T47D (cell line): ENCODE data around the gene EEA1.

Experiments
- DNase-seq, 2 experiments: peaks; one replicate each; pipeline versions ENCODE4 v3.0.0 to v3.0.0-alpha.2; 2011 to 2012; ENCODE audit warnings: low read depth in 1 of 2, low spot score in 1 of 2
- JUND ChIP-seq: IDR thresholded peaks from 2 replicates; pipeline ENCODE4 v1.6.1; 2012; ENCODE audit warnings: low read depth
- in situ Hi-C: cut with HindIII; loops from 2 replicates; pipeline ENCODE4 v1.10.0; 2016; ENCODE audit warnings: low sequenced_read_pairs, low pct_unique_long_range_greater_than_20kb

EEA1 gene

DNA sequence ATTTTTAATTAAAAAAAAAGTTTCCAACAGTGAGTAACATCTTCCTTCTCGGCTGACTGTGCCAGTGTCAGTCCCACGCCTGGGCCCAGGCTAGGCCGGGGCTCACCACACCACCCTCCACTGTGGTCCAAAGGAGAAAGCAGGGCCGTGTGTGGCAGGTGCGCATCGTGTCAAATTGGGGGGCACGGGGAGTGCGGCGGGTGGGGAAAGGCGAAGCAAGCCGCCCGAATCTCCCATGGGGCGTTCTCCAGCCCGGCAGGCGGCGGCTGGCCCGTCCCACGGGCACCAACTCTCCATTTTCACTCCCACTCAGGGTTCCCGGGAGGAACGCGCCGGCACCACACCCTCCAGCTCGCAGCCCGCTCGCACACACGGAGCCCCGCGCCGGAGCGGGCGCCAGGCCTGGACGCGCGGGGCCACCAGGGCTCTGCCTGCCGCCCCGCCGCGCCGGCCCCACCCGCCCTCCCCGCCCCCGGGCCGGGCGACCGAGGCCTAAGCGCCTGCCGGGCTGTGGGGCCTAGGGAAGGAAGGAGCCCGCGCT, 604 bp downstream of the EEA1 start:
- no peak for TF ChIP-seq JUND
- in situ Hi-C loops: no loop called here
- peak in 1 of 2 experiments; percentile 26 for DNase-seq

DNA sequence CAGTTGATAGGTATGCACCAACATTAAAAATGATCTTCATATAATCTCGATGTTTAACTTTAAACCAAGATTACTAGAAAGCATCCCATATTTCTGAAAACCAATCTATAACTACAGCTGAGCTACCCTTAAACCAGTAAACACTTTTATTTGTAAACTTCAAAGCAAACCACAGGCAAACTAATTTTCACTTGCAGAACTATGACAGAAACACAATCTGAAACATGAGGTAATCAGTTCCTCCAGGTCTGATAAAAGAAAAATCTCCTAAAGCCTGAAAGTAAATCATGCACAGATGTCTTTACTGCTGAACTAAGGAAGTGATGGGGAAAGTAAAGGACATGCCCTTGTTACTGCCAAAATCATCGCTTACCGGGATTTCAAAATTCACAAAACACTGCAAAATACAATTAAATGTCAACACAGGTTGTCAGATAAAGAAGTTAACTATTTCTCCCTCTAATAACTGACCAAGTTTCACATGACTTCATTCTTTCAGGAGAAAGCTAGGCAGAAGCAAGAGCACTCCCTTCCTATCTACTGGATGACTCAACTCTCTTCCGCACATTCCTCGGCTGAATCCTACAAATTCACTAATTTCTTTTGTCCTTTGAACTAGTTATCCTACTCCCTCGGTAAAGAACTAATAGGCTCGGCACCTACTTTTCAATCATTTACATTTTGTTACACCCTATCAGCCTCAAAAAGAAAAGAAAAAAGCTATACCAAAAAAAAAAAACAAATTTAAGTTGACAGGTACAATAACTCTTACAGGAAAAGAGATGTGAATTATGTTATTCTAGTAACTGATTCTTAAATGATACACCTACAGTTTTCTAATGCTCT, 1.4 kb downstream of the EEA1 start:
- DNase-seq: no peak
- TF ChIP-seq JUND: no peak
- in situ Hi-C loops: no loop called here

DNA sequence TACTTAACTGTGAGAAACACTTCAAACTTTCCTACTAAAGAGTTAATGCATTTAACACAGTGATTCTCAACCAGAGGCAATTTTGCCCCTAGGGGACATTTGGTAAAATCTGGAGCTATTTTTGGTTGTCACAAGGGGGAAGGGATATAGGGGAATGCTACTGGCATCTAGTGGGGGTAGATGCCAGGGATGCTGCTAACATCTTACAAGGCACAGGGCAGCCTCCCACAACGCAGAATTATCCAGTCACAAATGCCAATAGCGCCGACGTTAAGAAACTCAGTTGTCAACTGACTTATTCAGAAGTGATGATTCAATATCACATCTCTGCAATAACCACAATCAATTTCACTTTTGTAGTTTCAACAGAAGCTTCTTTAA, 2.0 kb downstream of the EEA1 start:
- no peak for TF ChIP-seq JUND
- peak in 1 of 2 experiments; percentile 62 for DNase-seq
- in situ Hi-C loops: no loop called here

DNA sequence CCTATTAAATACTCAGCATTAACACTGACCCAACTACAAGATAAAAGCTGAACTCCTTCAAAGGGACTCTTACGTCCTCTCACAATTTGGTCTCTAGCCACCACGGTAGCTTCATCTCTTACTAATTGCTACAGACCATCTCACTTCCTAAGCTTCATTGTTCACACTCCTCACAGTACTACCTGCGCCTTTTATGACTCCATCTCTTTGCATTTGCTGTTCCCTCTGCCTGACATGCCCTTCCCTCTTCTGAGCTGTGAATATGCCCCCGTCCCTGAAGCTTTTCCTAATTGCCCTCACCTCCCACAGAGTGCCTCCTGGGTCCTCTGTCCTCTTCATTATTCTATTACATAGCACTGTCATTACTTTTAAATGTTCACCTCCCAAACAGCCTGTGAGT, 2.5 kb downstream of the EEA1 start:
- no peak for TF ChIP-seq JUND
- DNase-seq: no peak
- in situ Hi-C loops: no loop called here

DNA sequence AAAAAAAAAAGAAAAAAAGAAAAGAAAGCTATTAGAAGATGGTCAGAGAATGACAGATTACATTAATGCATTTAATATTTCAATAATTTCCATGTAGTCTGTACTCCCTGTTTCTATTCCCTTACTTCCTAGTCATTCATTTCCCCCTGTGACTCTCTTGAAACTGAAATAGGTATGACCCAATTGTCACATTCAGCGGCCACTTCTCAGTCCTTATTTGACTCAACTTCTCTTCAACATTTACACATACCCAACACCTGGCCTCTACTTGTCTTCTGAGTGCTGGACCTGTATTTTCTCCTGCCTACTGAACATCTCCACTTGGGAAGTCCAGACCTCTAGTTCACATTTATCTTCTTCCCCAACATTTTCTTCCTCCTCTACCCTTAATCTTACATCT, 7.2 kb downstream of the EEA1 start:
- DNase-seq: no peak
- in situ Hi-C loops: no loop called here
- no peak for TF ChIP-seq JUND

DNA sequence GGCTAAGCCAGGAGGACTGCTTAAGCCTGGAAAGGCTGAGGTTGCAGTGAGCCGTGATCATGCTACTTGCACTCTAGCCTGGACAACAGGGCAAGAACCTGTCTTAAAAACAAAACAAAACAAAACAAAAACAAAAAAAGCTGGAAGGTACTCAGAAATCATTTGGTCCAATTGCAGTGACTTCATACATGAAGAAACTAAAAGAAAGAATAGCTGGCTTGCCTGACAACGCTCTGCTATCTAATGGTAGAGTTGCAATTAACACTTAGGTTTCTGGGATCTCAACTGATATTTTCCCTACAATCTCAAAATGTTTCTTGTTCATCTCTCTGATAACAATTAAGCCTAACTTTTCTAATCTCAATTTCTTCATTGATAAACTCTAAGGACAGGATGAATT, 13.7 kb downstream of the EEA1 start:
- TF ChIP-seq JUND: no peak
- DNase-seq: no peak
- in situ Hi-C loops: no loop called here

DNA sequence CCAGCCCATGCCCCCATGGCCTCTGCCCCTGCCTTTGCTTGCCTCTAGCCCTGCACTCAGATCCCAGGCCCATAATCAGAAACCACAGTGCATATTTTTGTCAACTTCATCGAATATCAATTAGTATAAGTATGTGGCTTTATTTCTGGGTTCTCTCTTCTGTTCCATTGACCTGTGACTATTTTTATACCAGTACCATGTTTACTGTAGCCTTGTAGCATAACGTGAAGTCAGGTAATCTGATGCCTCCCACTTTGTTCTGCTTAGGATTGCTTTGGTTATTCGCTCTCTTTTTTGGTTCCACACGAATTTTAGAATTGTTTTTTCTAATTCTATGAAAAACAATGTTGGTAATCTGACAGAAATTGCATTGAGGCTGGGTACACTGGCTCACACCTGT, 14.9 kb downstream of the EEA1 start:
- DNase-seq: no peak
- no peak for TF ChIP-seq JUND
- in situ Hi-C loops: no loop called here

DNA sequence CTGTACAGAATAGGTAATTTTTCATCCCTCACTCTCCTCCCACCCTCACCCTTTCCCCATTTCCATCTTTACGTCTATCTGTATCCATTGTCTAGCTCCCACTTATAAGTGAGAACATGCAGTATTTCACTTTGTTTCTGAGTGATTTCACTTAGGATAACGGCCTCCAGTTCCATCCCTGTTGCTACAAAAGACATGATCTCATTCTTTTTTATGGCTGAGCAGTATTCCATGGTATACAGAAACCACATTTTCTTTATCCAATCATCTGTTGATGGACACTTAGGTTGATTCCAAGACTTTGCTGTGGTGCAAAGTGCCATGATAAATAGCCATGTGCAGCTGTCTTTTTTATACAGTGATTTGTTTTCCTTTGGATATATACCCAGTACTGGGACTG, 16.4 kb downstream of the EEA1 start:
- no peak for TF ChIP-seq JUND
- in situ Hi-C loops: no loop called here

DNA sequence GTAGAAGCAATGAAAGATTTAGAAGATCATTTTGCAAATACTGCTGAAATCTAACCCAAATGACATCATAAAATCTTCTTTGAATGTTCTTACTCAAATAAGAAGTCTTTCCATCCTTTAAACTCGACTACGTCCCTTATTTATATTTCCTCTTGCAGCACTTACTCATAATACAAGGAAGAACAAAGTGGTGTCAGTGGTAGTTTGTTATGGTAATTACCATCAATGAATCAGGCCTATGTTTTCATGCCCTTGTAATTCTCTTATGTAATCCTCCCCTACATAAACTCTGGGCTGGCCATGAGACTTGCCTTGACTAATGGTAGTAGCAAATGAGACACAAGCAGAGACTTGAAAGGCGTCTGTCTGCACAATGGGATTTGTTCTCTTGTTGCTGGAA, 17.0 kb downstream of the EEA1 start:
- in situ Hi-C loops: no loop called here

More for the DNA sequence above, 16.4 kb downstream of the EEA1 start:
- DNase-seq: no peak

DNA sequence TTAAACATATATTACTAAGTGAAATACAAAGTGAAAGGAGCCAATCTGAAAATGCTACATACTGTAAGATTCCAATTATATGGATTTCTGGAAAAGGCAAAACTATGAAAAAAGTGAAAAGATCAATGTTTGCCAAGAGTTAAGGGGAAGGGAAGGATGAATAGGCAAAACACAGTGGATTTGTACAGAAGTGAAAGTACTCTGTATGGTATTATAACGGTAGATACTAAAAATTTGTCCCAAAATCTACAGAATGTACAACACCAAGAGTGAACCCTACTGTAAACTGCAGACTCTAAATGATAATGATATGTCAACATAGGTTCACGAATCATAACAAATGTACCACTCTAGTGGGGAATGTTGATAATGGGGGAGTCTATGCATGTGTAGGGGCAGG, 17.8 kb downstream of the EEA1 start:
- no peak for TF ChIP-seq JUND
- no peak for DNase-seq
- in situ Hi-C loops: no loop called here

More for the DNA sequence above, 17.0 kb downstream of the EEA1 start:
- DNase-seq: no peak
- TF ChIP-seq JUND: no peak

DNA sequence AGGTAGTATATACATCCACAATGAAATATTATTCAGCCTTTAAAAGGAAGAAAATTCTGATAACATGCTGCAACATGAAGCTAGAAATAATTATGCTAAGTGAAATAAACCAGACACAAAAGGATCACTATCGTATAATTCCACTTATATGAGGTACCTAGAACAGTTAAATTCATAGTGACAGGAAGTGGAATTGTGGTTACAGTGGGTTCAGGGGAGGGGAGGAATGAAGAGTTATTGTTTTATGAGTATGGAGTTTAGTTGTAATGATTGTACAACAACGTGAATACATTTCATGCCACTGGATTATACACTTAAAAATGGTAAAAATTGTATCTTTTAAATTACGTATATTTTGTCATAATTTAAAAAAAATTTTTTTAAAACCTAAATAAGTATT, 21.0 kb downstream of the EEA1 start:
- TF ChIP-seq JUND: no peak
- no peak for DNase-seq
- in situ Hi-C loops: no loop called here

DNA sequence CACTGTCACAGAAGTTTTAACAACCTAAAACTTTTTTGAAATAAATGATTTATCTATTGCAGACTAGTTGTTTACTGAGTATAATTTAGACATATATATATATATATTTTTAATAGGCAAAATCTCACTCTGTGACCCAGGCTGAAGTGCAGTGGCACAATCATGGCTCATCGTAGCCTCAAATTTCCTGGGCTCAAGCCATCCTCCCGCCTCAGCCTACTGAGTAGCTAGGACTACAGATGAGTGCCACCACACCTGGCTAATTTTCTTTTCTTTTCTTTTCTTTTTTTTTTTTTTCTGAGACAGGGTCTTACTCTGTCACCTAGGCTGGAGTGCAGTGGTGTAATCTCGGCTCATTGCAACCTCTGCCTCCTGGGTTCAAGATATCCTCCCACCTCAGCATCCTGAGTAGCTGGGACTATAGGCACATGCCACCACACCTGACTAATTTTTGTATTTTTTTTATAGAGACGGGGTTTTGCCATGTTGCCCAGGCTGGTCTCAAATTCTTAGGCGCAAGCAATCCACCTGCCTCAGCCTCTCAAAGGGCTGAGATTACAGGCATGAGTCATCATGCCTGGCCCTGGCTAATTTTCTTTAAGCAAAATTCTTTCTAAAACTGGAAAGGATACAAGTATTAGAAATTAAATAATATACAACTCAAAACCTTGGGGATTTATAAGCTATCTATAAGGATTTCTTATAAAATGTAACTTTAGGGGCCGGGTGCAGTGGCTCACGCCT, 23.1 kb downstream of the EEA1 start:
- DNase-seq: no peak
- no peak for TF ChIP-seq JUND
- in situ Hi-C loops: no loop called here

DNA sequence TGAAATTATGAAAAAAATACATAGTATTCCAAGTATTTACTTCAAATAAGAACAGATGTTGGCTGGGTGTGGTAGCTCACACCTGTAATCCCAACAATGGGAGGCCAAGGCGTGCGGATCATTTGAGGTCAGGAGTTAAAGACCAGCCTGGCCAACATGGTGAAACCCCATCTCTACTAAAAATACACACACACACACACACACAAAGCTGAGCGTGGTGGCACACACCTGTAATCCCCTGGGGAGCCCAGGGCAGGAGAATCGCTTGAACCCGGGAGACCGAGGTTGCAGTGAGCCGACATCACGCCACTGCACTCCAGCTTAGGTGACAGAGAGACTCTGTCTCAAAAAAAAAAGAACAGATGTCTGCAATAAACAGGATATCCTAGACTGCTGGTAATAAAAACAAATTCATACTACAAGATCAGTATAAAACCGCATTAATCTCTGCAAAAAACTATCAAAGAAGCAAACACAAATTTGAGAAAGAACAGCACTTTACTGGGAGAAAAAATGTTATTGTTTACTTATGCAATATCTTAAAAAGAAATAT, 23.8 kb downstream of the EEA1 start:
- no peak for DNase-seq
- in situ Hi-C loops: no loop called here
- TF ChIP-seq JUND: no peak
